ENCODE results near the gene MYO1B. TPM values are rescaled to one million over a fixed set of nuclear protein-coding genes. Genes with fewer than 3 reads are reported as not detected.

MYO1B gene
- total and polyA plus RNA-seq, 2 of the 4 experiments (the other 2 are of a cell fraction): 57.2 to 116 TPM

DNA sequence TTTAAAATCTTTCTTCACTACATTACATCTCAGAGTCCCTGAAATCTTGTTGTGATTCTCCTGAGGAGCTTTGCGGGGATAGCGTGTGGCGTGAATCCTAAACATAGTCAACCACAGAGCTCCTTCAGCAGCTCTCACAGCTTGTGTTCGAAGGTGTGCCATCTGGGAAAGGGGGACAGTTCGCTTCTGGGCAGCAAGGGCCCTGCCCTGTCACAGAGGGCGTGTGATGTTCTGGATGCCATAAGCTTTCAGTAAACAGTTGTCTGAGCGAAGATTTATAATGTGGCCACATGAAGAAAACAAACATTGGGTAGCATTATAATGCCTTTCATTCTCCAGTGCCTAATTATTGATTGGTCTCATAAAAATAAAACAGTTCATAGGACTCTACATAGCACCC lies 172.5 kb downstream of the MYO1B start:
- Histone ChIP-seq H3K4me1 (ENCODE audit: control insufficient read depth, insufficient read depth, low read length) (no peaks in the 10 kb centered on the region; the same call in 1 of the 2 replicates), H3K23ac (ENCODE audit: low read depth, low read length) (no peak overlapping the region), H4K20me1 (ENCODE audit: insufficient read depth, low read length) (no peaks in the 10 kb centered on the region), H4K5ac (ENCODE audit: low read depth, low read length) (no peak overlapping the region), H3K9ac (ENCODE audit: low read depth, low read length) (no peak overlapping the region), H3K9me3 (ENCODE audit: control insufficient read depth, insufficient read depth, low read length) (no peaks in the 10 kb centered on the region), H3K27ac (ENCODE audit: insufficient read depth, low read length) (peak overlapping the region; percentile 25; the same call in 1 of the 2 replicates), H3K4ac (ENCODE audit: low read depth, low read length) (peak overlapping the region; percentile 12; the same call in 1 of the 2 replicates), H2BK20ac (ENCODE audit: low read depth, low read length) (no peak overlapping the region), H3K14ac (replicated peaks; ENCODE audit: low read depth, low read length) (no peak overlapping the region), H3K4me2 (ENCODE audit: low read depth, low read length) (no peak overlapping the region), H3K36me3 (ENCODE audit: control insufficient read depth, insufficient read depth, low read length) (peaks cover 60% of the 10 kb centered on the region), H2AK9ac (replicated peaks; ENCODE audit: low read depth, low read length, poor library complexity) (no peak overlapping the region), H3K18ac (ENCODE audit: low read depth, low read length) (no peak overlapping the region), H2AFZ (replicated peaks; ENCODE audit: low read length, poor library complexity) (no peak overlapping the region), H2BK15ac (ENCODE audit: low read depth, low read length) (no peak overlapping the region), H2BK120ac (ENCODE audit: low read depth, low read length) (no peak overlapping the region), H3K79me1 (ENCODE audit: low read depth in 1 of 2, low read length in 2 of 2) (peaks cover 0 to 3% of the 10 kb centered on the region in 2 experiments; a peak in 1 of 4 replicates), H2AK5ac (ENCODE audit: low read depth, low read length) (no peak overlapping the region), H3K27me3 (ENCODE audit: control insufficient read depth, insufficient read depth, low read length) (no peaks in the 10 kb centered on the region), H4K8ac (ENCODE audit: low read depth in 2 of 2, low read length in 2 of 2) (no peak overlapping the region), H2BK5ac (ENCODE audit: low read depth, low read length, poor library complexity, severe bottlenecking) (no peak overlapping the region), H4K91ac (ENCODE audit: insufficient read depth, low read depth, low read length) (peak overlapping the region; percentile 28; the same call in 1 of the 2 replicates), H3K9me1 (ENCODE audit: insufficient read depth, low read length) (peaks cover 4% of the 10 kb centered on the region; the same call in 1 of the 2 replicates), H3K56ac (ENCODE audit: extremely low read depth, insufficient read depth, low read length) (no peak overlapping the region), H3K4me3 (ENCODE audit: insufficient read depth, low read depth, low read length) (no peak overlapping the region)
- no TSS peak for BruUV-seq (replicated peaks)
- ChIA-PET POLR2A (ENCODE audit: unreplicated experiment) (no interaction called here), CTCF (no interaction called here)
- ATAC-seq (ENCODE audit: low read depth) (no peak), DNase-seq (no peak)
- in situ Hi-C loops (cut with MboI; ENCODE audit: low sequenced_read_pairs) (no loop called here), intact Hi-C loops (cut with micrococcal nuclease) (no loop called here), dilution Hi-C loops (cut with HindIII; ENCODE audit: low sequenced_read_pairs, unreplicated experiment) (no loop called here)
- TF ChIP-seq SMC3 (IDR thresholded peaks at IDR 0.05; ENCODE audit: low read depth, low read length) (no peak), MAZ (IDR thresholded peaks at IDR 0.05; ENCODE audit: borderline replicate concordance, low read depth, low read length) (no peak), BHLHE40 (IDR thresholded peaks at IDR 0.05; ENCODE audit: low read depth, low read length) (no peak), RAD21 (IDR thresholded peaks at IDR 0.05; ENCODE audit: low read length) (no peak), POLR2A (IDR thresholded peaks at IDR 0.05; ENCODE audit: low read depth, low read length) (no peak), MXI1 (IDR thresholded peaks at IDR 0.05; ENCODE audit: borderline replicate concordance, low read depth, low read length) (no peak), FOS (IDR thresholded peaks at IDR 0.05; ENCODE audit: low read depth, low read length) (no peak), NFE2L2 (IDR thresholded peaks at IDR 0.05; ENCODE audit: low read depth, low read length) (no peak), MAFK (IDR thresholded peaks at IDR 0.05; ENCODE audit: low read depth, low read length) (no peak), CEBPB (IDR thresholded peaks at IDR 0.05; ENCODE audit: low read depth, low read length) (no peak), RCOR1 (IDR thresholded peaks at IDR 0.05; ENCODE audit: insufficient replicate concordance, low read length) (no peak), RFX5 (IDR thresholded peaks at IDR 0.05; ENCODE audit: low read depth, low read length) (no peak), CHD1 (IDR thresholded peaks at IDR 0.05; ENCODE audit: low read depth, low read length) (no peak)
- TF ChIP-seq, protein P1, sequence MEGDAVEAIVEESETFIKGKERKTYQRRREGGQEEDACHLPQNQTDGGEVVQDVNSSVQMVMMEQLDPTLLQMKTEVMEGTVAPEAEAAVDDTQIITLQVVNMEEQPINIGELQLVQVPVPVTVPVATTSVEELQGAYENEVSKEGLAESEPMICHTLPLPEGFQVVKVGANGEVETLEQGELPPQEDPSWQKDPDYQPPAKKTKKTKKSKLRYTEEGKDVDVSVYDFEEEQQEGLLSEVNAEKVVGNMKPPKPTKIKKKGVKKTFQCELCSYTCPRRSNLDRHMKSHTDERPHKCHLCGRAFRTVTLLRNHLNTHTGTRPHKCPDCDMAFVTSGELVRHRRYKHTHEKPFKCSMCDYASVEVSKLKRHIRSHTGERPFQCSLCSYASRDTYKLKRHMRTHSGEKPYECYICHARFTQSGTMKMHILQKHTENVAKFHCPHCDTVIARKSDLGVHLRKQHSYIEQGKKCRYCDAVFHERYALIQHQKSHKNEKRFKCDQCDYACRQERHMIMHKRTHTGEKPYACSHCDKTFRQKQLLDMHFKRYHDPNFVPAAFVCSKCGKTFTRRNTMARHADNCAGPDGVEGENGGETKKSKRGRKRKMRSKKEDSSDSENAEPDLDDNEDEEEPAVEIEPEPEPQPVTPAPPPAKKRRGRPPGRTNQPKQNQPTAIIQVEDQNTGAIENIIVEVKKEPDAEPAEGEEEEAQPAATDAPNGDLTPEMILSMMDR (conservative IDR thresholded peaks at IDR 0.05; ENCODE audit: low read depth, low read length): no peak
- TF ChIP-seq, protein P2, sequence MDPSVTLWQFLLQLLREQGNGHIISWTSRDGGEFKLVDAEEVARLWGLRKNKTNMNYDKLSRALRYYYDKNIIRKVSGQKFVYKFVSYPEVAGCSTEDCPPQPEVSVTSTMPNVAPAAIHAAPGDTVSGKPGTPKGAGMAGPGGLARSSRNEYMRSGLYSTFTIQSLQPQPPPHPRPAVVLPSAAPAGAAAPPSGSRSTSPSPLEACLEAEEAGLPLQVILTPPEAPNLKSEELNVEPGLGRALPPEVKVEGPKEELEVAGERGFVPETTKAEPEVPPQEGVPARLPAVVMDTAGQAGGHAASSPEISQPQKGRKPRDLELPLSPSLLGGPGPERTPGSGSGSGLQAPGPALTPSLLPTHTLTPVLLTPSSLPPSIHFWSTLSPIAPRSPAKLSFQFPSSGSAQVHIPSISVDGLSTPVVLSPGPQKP (IDR thresholded peaks at IDR 0.05; ENCODE audit: borderline replicate concordance, low read depth, low read length): no peak
- TF ChIP-seq, protein P3, sequence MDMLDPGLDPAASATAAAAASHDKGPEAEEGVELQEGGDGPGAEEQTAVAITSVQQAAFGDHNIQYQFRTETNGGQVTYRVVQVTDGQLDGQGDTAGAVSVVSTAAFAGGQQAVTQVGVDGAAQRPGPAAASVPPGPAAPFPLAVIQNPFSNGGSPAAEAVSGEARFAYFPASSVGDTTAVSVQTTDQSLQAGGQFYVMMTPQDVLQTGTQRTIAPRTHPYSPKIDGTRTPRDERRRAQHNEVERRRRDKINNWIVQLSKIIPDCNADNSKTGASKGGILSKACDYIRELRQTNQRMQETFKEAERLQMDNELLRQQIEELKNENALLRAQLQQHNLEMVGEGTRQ (IDR thresholded peaks at IDR 0.05; ENCODE audit: low read depth, low read length): no peak
- WGBS, 2 experiments (ENCODE audit: extremely low coverage in 2 of 2, insufficient read length in 1 of 2): no CpG with 5 or more reads among the region's 7 CpGs

Data from IMR-90 (cell line).